GM23338 (cell line): Measurements from ENCODE around the gene MDN1.

Source experiments
- CREB1 ChIP-seq: fragments of 250-450 bp; sonication (Bioruptor Pico); IDR thresholded peaks from 2 replicates; pipeline ENCODE4 v1.5.0; 2020; ENCODE audit warnings: low read depth, mild to moderate bottlenecking, moderate library complexity
- EZH2 ChIP-seq: fragments of 200-600 bp; sonication (generic); IDR thresholded peaks from one replicate; pipeline ENCODE4 v1.8.0; 2017; ENCODE audit warnings: antibody characterized with exemption, mild to moderate bottlenecking, low read depth; ENCODE audit not compliant: unreplicated experiment
- EZH2phosphoT487 ChIP-seq: fragments of 200-600 bp; sonication (generic); IDR thresholded peaks from one replicate; pipeline ENCODE4 v1.8.1; 2018; ENCODE audit warnings: antibody characterized with exemption; ENCODE audit not compliant: unreplicated experiment
- JUNB ChIP-seq: IDR thresholded peaks from one replicate; pipeline ENCODE4 v1.6.1; 2016; ENCODE audit warnings: antibody characterized with exemption; ENCODE audit not compliant: unreplicated experiment
- POLR2AphosphoS5 ChIP-seq: IDR thresholded peaks from 2 replicates; pipeline ENCODE4 v1.6.1; 2016; ENCODE audit warnings: antibody characterized with exemption, low read depth
- STAT1 ChIP-seq: IDR thresholded peaks from one replicate; pipeline ENCODE4 v1.6.1; 2016; ENCODE audit warnings: antibody characterized with exemption; ENCODE audit not compliant: unreplicated experiment
- ZNF331 ChIP-seq: fragments of 250-450 bp; sonication (Bioruptor Pico); IDR thresholded peaks from 2 replicates; pipeline ENCODE4 v1.5.0; 2020; ENCODE audit warnings: low read depth, mild to moderate bottlenecking, moderate library complexity
- TF ChIP-seq, protein P1 (sequence below), 2 experiments: fragments of 200-600 bp in 1 of 2; sonication (generic) in 1 of 2; conservative IDR thresholded peaks; 2 replicates each; pipeline versions ENCODE4 v1.5.1 to v1.6.1; 2016 to 2017; ENCODE audit warnings: antibody characterized with exemption in 2 of 2, low read depth in 2 of 2, mild to moderate bottlenecking in 2 of 2, moderate library complexity in 1 of 2
- TF ChIP-seq, protein P2 (sequence below): IDR thresholded peaks from 2 replicates; pipeline ENCODE4 v1.6.1; 2016; ENCODE audit warnings: antibody characterized with exemption
- TF ChIP-seq, protein P3 (sequence below): IDR thresholded peaks from one replicate; pipeline ENCODE4 v1.6.1; 2018; ENCODE audit warnings: antibody characterized with exemption; ENCODE audit not compliant: unreplicated experiment

DNA sequence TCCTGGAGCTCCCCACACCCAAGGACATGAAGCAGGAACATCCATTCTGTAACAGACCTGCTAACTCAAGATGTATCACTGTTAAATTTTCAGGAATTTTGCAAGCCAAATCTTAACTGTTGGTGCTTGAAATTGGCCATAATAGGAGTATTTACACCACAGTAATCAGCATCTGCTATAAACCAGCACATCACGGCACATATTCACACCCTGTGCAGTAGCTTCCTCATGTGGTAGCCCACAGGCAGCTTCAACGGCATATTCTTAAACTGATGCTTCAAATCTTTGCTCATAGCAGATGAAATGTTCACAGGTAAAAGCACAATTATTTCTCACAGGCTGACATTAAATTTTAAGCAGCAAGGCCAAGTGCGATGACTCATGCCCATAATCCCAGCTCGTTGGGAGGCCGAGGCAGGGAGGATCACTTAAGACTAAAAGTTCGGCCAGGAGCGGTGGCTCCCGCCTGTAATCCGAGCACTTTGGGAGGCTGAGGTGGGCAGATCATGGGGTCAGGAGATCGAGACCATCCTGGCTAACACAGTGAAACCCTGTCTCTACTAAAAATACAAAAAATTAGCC, 137.5 kb downstream of the MDN1 start:
- TF ChIP-seq, protein P1, sequence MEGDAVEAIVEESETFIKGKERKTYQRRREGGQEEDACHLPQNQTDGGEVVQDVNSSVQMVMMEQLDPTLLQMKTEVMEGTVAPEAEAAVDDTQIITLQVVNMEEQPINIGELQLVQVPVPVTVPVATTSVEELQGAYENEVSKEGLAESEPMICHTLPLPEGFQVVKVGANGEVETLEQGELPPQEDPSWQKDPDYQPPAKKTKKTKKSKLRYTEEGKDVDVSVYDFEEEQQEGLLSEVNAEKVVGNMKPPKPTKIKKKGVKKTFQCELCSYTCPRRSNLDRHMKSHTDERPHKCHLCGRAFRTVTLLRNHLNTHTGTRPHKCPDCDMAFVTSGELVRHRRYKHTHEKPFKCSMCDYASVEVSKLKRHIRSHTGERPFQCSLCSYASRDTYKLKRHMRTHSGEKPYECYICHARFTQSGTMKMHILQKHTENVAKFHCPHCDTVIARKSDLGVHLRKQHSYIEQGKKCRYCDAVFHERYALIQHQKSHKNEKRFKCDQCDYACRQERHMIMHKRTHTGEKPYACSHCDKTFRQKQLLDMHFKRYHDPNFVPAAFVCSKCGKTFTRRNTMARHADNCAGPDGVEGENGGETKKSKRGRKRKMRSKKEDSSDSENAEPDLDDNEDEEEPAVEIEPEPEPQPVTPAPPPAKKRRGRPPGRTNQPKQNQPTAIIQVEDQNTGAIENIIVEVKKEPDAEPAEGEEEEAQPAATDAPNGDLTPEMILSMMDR (conservative IDR thresholded peaks at IDR 0.05; ENCODE audit: low read depth in 2 of 2), result no peak
- TF ChIP-seq POLR2AphosphoS5 (no peak), CREB1 (CRISPR knock-in tag) (no peak), EZH2 (no peak), EZH2phosphoT487 (no peak), STAT1 (no peak), JUNB (no peak), ZNF331 (CRISPR knock-in tag) (no peak)
- TF ChIP-seq, protein P2, sequence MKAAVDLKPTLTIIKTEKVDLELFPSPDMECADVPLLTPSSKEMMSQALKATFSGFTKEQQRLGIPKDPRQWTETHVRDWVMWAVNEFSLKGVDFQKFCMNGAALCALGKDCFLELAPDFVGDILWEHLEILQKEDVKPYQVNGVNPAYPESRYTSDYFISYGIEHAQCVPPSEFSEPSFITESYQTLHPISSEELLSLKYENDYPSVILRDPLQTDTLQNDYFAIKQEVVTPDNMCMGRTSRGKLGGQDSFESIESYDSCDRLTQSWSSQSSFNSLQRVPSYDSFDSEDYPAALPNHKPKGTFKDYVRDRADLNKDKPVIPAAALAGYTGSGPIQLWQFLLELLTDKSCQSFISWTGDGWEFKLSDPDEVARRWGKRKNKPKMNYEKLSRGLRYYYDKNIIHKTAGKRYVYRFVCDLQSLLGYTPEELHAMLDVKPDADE, result no peak
- TF ChIP-seq, protein P3, sequence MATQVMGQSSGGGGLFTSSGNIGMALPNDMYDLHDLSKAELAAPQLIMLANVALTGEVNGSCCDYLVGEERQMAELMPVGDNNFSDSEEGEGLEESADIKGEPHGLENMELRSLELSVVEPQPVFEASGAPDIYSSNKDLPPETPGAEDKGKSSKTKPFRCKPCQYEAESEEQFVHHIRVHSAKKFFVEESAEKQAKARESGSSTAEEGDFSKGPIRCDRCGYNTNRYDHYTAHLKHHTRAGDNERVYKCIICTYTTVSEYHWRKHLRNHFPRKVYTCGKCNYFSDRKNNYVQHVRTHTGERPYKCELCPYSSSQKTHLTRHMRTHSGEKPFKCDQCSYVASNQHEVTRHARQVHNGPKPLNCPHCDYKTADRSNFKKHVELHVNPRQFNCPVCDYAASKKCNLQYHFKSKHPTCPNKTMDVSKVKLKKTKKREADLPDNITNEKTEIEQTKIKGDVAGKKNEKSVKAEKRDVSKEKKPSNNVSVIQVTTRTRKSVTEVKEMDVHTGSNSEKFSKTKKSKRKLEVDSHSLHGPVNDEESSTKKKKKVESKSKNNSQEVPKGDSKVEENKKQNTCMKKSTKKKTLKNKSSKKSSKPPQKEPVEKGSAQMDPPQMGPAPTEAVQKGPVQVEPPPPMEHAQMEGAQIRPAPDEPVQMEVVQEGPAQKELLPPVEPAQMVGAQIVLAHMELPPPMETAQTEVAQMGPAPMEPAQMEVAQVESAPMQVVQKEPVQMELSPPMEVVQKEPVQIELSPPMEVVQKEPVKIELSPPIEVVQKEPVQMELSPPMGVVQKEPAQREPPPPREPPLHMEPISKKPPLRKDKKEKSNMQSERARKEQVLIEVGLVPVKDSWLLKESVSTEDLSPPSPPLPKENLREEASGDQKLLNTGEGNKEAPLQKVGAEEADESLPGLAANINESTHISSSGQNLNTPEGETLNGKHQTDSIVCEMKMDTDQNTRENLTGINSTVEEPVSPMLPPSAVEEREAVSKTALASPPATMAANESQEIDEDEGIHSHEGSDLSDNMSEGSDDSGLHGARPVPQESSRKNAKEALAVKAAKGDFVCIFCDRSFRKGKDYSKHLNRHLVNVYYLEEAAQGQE, result no peak
